Astrocyte (in vitro differentiated cells and primary cell): ENCODE measurements around the gene CAPN12. TPM values are rescaled to one million over a fixed set of nuclear protein-coding genes. Genes with fewer than 3 reads are reported as not detected.

Source experiments
- DNase-seq: peaks from one replicate; pipeline ENCODE4 v3.0.0-alpha.2; 2010; ENCODE audit warnings: low read depth
- FAIRE-seq: peaks from 2 replicates; lab custom pipeline; 2011; peaks lifted over from hg19 to GRCh38; lab: Jason Lieb, UNC
- H2AFZ ChIP-seq: 2 replicates; pipeline ENCODE4 v1.6.0; 2012; ENCODE audit warnings: low read depth, low read length, inconsistent platforms
- H3K27ac ChIP-seq: 2 replicates; pipeline ENCODE4 v1.5.1; 2011; ENCODE audit warnings: low read depth, low read length, inconsistent platforms
- H3K27me3 ChIP-seq: 2 replicates; pipeline ENCODE4 v1.6.0; 2011; ENCODE audit warnings: low read length, inconsistent platforms; ENCODE audit not compliant: insufficient read depth
- H3K36me3 ChIP-seq: 2 replicates; pipeline ENCODE4 v1.5.1; 2011; ENCODE audit warnings: low read length, inconsistent platforms; ENCODE audit not compliant: insufficient read depth
- H3K4me1 ChIP-seq: 2 replicates; pipeline ENCODE4 v1.5.1; 2011; ENCODE audit warnings: low read length, inconsistent platforms; ENCODE audit not compliant: insufficient read depth
- H3K4me2 ChIP-seq: 2 replicates; pipeline ENCODE4 v1.6.0; 2012; ENCODE audit warnings: low read length, inconsistent platforms
- H3K4me3 ChIP-seq: 2 replicates; pipeline ENCODE4 v1.5.1; 2011; ENCODE audit warnings: low read depth, mild to moderate bottlenecking, low read length, inconsistent platforms; ENCODE audit not compliant: insufficient read depth
- H3K79me2 ChIP-seq: 2 replicates; pipeline ENCODE4 v1.6.0; 2012; ENCODE audit warnings: mild to moderate bottlenecking, low read length, inconsistent platforms; ENCODE audit not compliant: insufficient read depth
- H3K9ac ChIP-seq: 2 replicates; pipeline ENCODE4 v1.6.0; 2012; ENCODE audit warnings: mild to moderate bottlenecking, low read length, inconsistent platforms
- H3K9me3 ChIP-seq: 2 replicates; pipeline ENCODE4 v1.5.1; 2012; ENCODE audit warnings: low read depth, mild to moderate bottlenecking, low read length, inconsistent platforms; ENCODE audit not compliant: insufficient read depth
- H4K20me1 ChIP-seq: 2 replicates; pipeline ENCODE4 v1.6.0; 2012; ENCODE audit warnings: low read length, inconsistent platforms; ENCODE audit not compliant: insufficient read depth
- H3K27ac Mint-ChIP-seq: one replicate; pipeline ENCODE4 v1.8.0; 2021; ENCODE audit warnings: mild to moderate bottlenecking, mixed read lengths; ENCODE audit not compliant: unreplicated experiment
- H3K27me3 Mint-ChIP-seq: one replicate; pipeline ENCODE4 v1.8.0; 2021; ENCODE audit warnings: low read depth, mixed read lengths; ENCODE audit not compliant: unreplicated experiment
- H3K36me3 Mint-ChIP-seq: one replicate; pipeline ENCODE4 v1.8.0; 2021; ENCODE audit warnings: low read depth, mixed read lengths; ENCODE audit not compliant: unreplicated experiment
- H3K4me1 Mint-ChIP-seq: one replicate; pipeline ENCODE4 v1.8.0; 2021; ENCODE audit warnings: low read depth, mixed read lengths; ENCODE audit not compliant: unreplicated experiment
- H3K4me3 Mint-ChIP-seq: one replicate; pipeline ENCODE4 v1.8.0; 2021; ENCODE audit warnings: mild to moderate bottlenecking, moderate library complexity, mixed read lengths; ENCODE audit not compliant: unreplicated experiment
- H3K9me3 Mint-ChIP-seq: one replicate; pipeline ENCODE4 v1.8.0; 2021; ENCODE audit warnings: mild to moderate bottlenecking, mixed read lengths; ENCODE audit not compliant: unreplicated experiment
- EZH2 ChIP-seq: IDR thresholded peaks from 2 replicates; pipeline ENCODE4 v1.6.1; 2012; ENCODE audit warnings: mild to moderate bottlenecking, low read length, inconsistent platforms; ENCODE audit not compliant: insufficient read depth
- total RNA-seq: library from RNA; stranded (reverse); gene quantifications from 2 replicates; pipeline ENCODE4 v1.2.1, GENCODE V29; 2021
- TF ChIP-seq, protein P1 (sequence below): IDR thresholded peaks from 2 replicates; pipeline ENCODE4 v1.5.1; 2011; ENCODE audit warnings: low read depth, mild to moderate bottlenecking, inconsistent platforms, low read length, moderate library complexity; ENCODE audit not compliant: insufficient read depth

Gene CAPN12
- total RNA-seq, 1 donor from 2014 or later = 4.6 TPM

- Histone ChIP-seq H3K9ac (peak overlapping the region; percentile 86), H2AFZ (no peak overlapping the region), H3K27ac (peak overlapping the region; percentile 98), H3K9me3 (no peaks in the 10 kb centered on the region), H3K4me3 (no peak overlapping the region), H3K36me3 (peaks cover 9% of the 10 kb centered on the region), H3K4me1 (peaks cover 45% of the 10 kb centered on the region), H3K27me3 (no peaks in the 10 kb centered on the region), H3K79me2 (peaks cover 92% of the 10 kb centered on the region), H4K20me1 (peaks cover 9% of the 10 kb centered on the region), H3K4me2 (peak overlapping the region; percentile 76)
- TF ChIP-seq EZH2 = no peak
- TF ChIP-seq, protein P1, sequence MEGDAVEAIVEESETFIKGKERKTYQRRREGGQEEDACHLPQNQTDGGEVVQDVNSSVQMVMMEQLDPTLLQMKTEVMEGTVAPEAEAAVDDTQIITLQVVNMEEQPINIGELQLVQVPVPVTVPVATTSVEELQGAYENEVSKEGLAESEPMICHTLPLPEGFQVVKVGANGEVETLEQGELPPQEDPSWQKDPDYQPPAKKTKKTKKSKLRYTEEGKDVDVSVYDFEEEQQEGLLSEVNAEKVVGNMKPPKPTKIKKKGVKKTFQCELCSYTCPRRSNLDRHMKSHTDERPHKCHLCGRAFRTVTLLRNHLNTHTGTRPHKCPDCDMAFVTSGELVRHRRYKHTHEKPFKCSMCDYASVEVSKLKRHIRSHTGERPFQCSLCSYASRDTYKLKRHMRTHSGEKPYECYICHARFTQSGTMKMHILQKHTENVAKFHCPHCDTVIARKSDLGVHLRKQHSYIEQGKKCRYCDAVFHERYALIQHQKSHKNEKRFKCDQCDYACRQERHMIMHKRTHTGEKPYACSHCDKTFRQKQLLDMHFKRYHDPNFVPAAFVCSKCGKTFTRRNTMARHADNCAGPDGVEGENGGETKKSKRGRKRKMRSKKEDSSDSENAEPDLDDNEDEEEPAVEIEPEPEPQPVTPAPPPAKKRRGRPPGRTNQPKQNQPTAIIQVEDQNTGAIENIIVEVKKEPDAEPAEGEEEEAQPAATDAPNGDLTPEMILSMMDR = no peak
- H3K27ac Mint-ChIP-seq = peak overlapping the region; percentile 95
- peaks cover 2% of the 10 kb centered on the region for H3K9me3 Mint-ChIP-seq
- peaks cover 66% of the 10 kb centered on the region for H3K4me1 Mint-ChIP-seq
- H3K27me3 Mint-ChIP-seq = no peaks in the 10 kb centered on the region
- H3K36me3 Mint-ChIP-seq = peaks cover 19% of the 10 kb centered on the region
- H3K4me3 Mint-ChIP-seq = peak overlapping the region; percentile 76
- DNase-seq (peak; percentile 97), FAIRE-seq (peak; percentile 34)
These were observed 52.3 kb downstream of the CAPN12 start for GRCh38 chr19:38691938-38692457.

DNA sequence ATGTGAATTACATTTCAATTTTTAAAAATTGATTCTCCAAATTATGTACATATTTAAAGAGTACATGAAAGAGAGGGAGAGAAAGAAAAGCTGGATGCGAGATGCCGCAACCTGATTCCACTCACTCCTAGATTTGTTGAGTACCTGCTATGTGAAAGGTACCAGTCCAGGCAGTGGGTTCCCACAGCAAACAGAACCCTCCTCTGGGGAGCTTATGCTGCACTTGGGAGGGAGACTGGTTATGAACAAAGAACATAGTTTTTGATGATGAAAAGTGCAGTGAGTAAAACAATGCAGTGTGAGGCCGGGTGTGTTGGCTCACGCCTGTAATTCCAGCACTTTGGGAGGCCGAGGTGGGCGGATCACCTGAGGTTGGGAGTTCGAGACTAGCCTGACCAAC lies 53.4 kb downstream of the CAPN12 start:
- no peaks in the 10 kb centered on the region for H3K27me3 ChIP-seq
- H3K36me3 ChIP-seq = peaks cover under 1% of the 10 kb centered on the region
- peaks cover 21% of the 10 kb centered on the region for H3K36me3 Mint-ChIP-seq
- H3K9ac ChIP-seq = peak overlapping the region; percentile 1
- DNase-seq (no peak), FAIRE-seq (no peak)
- peaks cover 2% of the 10 kb centered on the region for H3K9me3 Mint-ChIP-seq
- H3K4me1 ChIP-seq = peaks cover 54% of the 10 kb centered on the region
- H3K4me1 Mint-ChIP-seq = peaks cover 74% of the 10 kb centered on the region
- TF ChIP-seq EZH2 = no peak
- TF ChIP-seq, protein P1 = no peak
- no peak overlapping the region for H3K4me2 ChIP-seq
- peak overlapping the region; percentile 75 for H3K27ac Mint-ChIP-seq
- no peaks in the 10 kb centered on the region for H3K27me3 Mint-ChIP-seq
- H4K20me1 ChIP-seq = peaks cover 3% of the 10 kb centered on the region
- peaks cover 92% of the 10 kb centered on the region for H3K79me2 ChIP-seq
- H3K4me3 Mint-ChIP-seq = no peak overlapping the region
- no peak overlapping the region for H3K4me3 ChIP-seq
- H3K27ac ChIP-seq = peak overlapping the region; percentile 98
- H3K9me3 ChIP-seq = no peaks in the 10 kb centered on the region
- no peak overlapping the region for H2AFZ ChIP-seq

DNA sequence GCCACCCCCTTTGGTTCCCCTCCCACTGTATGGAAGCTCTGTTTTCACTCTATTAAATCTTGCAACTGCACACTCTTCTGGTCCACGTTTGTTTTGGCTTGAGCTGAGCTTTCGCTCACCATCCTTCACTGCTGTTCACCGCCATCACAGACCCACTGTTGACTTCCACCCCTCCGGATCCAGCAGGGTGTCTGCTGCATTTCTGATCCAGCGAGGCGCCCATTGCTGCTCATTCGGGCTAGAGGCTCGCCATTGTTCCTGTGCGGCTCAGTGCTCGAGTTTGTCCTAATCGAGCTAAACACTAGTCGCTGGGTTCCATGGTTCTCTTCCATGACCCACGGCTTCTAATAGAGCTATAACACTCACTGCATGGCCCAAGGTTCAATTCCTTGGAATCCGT lies 54.1 kb downstream of the CAPN12 start:
- Histone ChIP-seq H3K27me3 (no peaks in the 10 kb centered on the region), H3K4me1 (peaks cover 61% of the 10 kb centered on the region), H3K27ac (peak overlapping the region; percentile 98), H3K4me3 (no peak overlapping the region), H3K79me2 (peaks cover 92% of the 10 kb centered on the region), H3K9me3 (no peaks in the 10 kb centered on the region), H4K20me1 (peaks cover 1% of the 10 kb centered on the region), H3K4me2 (no peak overlapping the region), H3K36me3 (no peaks in the 10 kb centered on the region), H2AFZ (no peak overlapping the region), H3K9ac (no peak overlapping the region)
- Mint-ChIP-seq H3K4me1 (peaks cover 74% of the 10 kb centered on the region), H3K27ac (peak overlapping the region; percentile 56), H3K9me3 (peaks cover 2% of the 10 kb centered on the region), H3K4me3 (peak overlapping the region; percentile 34), H3K36me3 (peaks cover 24% of the 10 kb centered on the region), H3K27me3 (no peaks in the 10 kb centered on the region)
- no peak for DNase-seq
- TF ChIP-seq, protein P1 = no peak
- TF ChIP-seq EZH2 = no peak
- no peak for FAIRE-seq
